Tibial nerve (tissue), 4 donors: ENCODE results near the gene WFDC12. TPM values are rescaled to one million over a fixed set of nuclear protein-coding genes. Genes with fewer than 3 reads are reported as not detected.
A peak's percentile ranks its signal among the peaks of the same experiment; 100 is the strongest.

Source experiments
- DNase-seq, 2 donors: peaks; one replicate each; pipeline ENCODE4 v3.0.0-alpha.2; 2019; ENCODE audit warnings: low spot score in 2 of 2
- H3K27ac ChIP-seq, 4 donors: fragments of 200-600 bp; sonication (generic) in 3 of 4; one replicate each; pipeline ENCODE4 v1.5.1; 2017 to 2019; ENCODE audit warnings: mild to moderate bottlenecking in 1 of 4
- H3K27me3 ChIP-seq, 2 donors: fragments of 200-600 bp; sonication (generic) in 1 of 2; one replicate each; pipeline versions ENCODE4 v1.5.1 to v1.6.0; 2017 to 2019
- H3K36me3 ChIP-seq, 3 donors: fragments of 200-600 bp; sonication (generic); one replicate each; pipeline ENCODE4 v1.5.1; 2018 to 2019
- H3K4me1 ChIP-seq, 4 donors: fragments of 200-600 bp; sonication (generic) in 3 of 4; one replicate each; pipeline ENCODE4 v1.5.1; 2017 to 2019
- H3K4me3 ChIP-seq, 4 donors: fragments of 200-600 bp; sonication (generic) in 3 of 4; one replicate each; pipeline ENCODE4 v1.5.1; 2017 to 2019; ENCODE audit warnings: mild to moderate bottlenecking in 1 of 4, moderate library complexity in 1 of 4
- H3K9me3 ChIP-seq, 4 donors: fragments of 200-600 bp; sonication (generic) in 3 of 4; one replicate each; pipeline ENCODE4 v1.5.1; 2017 to 2019
- CTCF ChIP-seq, 5 experiments: fragments of 200-600 bp in 3 of 5; fragments of 450-650 bp in 2 of 5; sonication (generic) in 3 of 5; IDR thresholded peaks; one replicate each; pipeline ENCODE4 v1.5.1; 2016 to 2019; ENCODE audit warnings: antibody characterized with exemption in 5 of 5, mild to moderate bottlenecking in 3 of 5, moderate library complexity in 2 of 5
- EP300 ChIP-seq, 2 donors: sonication (generic); formaldehyde crosslinking; IDR thresholded peaks; one replicate each; pipeline ENCODE4 v1.6.1; 2017; ENCODE audit warnings: antibody characterized with exemption in 2 of 2, mild to moderate bottlenecking in 1 of 2
- POLR2A ChIP-seq, 2 donors: fragments of 450-650 bp; IDR thresholded peaks; one replicate each; pipeline ENCODE4 v1.6.1; 2017; ENCODE audit warnings: antibody characterized with exemption in 2 of 2, mild to moderate bottlenecking in 2 of 2, moderate library complexity in 2 of 2
- WGBS, 2 donors: methylation state at CpG; one replicate each; pipeline ENCODE4 v1.1.5; 2018; 5-methylcytosine and 5-hydroxymethylcytosine counted together
- total RNA-seq, 4 donors: library from RNA; depleted of rRNA; stranded (reverse); fragments of >200 nt; gene quantifications; one replicate each; pipeline ENCODE4 v1.1.0, GENCODE V29; 2016

Gene WFDC12
- total RNA-seq, 4 donors from 2014 or later, result not detected

DNA sequence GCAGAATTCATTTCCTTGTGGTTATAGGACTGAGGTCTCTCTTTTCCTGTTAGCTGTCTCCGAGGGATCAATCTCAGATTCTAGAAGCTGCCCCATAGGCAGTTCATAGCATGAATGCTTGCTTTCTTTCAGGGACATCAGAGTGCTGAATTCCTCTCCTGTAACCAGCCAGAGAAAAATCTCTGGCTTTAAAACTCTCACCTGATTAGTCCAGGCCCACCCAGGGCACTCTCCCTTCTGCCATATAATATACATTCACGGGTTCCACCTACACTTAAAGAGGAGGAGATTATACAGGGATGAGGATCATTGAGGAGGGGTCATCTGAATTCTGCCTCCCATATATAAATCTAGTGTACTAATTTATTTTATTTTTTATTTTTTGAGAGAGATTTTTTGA is 21.2 kb downstream of the WFDC12 start:
- TF ChIP-seq POLR2A (IDR thresholded peaks at IDR 0.05) (no peak), CTCF (IDR thresholded peaks at IDR 0.05) (no peak), EP300 (IDR thresholded peaks at IDR 0.05) (no peak)
- no peaks in the 10 kb centered on the region for H3K9me3 ChIP-seq
- H3K27me3 ChIP-seq, result peaks cover 0 to 24% of the 10 kb centered on the region in 2 donors
- no peak for DNase-seq
- no peaks in the 10 kb centered on the region for H3K36me3 ChIP-seq
- peaks cover 0 to 11% (median 0%) of the 10 kb centered on the region in 4 donors for H3K4me1 ChIP-seq
- H3K27ac ChIP-seq, result no peak overlapping the region
- 62 to 69% methylated on average over 2 of the region's 2 CpGs for WGBS, 2 donors
- H3K4me3 ChIP-seq, result no peak overlapping the region

DNA sequence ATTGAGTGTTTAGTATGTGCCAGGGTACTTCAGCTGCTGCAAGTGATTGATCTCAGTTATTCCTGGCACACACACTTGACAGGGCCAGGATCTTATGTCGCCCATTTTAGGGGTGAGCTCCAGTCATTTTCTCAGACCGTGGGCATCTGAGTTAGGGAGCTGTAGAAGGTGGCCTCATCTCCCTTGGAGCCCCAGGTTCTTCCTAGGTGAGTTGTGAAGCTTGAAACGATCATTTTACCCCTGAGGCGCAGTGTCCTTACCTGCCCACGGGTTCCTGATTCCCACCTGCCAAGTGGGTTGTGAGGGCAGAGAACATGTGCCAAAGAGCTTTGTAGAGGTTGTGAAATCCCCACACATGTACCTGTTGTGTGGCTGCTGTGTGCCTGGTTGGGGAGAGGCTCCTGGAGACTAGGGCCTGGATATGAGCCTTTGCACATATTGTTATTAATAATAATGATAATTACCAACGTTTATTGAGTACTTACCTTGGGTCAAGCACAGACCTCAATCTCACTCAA is 22.9 kb downstream of the WFDC12 start:
- WGBS, 2 donors, result 74 to 90% methylated on average over 6 of the region's 6 CpGs
- H3K4me3 ChIP-seq, result no peak overlapping the region
- peaks cover 0 to 41% of the 10 kb centered on the region in 2 donors for H3K27me3 ChIP-seq
- no peak overlapping the region for H3K27ac ChIP-seq
- no peak for DNase-seq
- no peaks in the 10 kb centered on the region for H3K36me3 ChIP-seq
- H3K4me1 ChIP-seq, result peaks cover 0 to 19% (median 0%) of the 10 kb centered on the region in 4 donors
- no peak for TF ChIP-seq EP300 (IDR thresholded peaks at IDR 0.05)
- no peak for TF ChIP-seq CTCF (IDR thresholded peaks at IDR 0.05)
- no peak for TF ChIP-seq POLR2A (IDR thresholded peaks at IDR 0.05)
- no peaks in the 10 kb centered on the region for H3K9me3 ChIP-seq

- Histone ChIP-seq H3K36me3 (no peaks in the 10 kb centered on the region), H3K4me1 (peaks cover 0 to 26% (median 0%) of the 10 kb centered on the region in 4 donors), H3K27ac (no peak within 1 kb of the TSS), H3K27me3 (peaks cover 0 to 47% of the 10 kb centered on the region in 2 donors), H3K4me3 (peak within 1 kb of the TSS in 1 of 4 donors; percentile 12), H3K9me3 (no peaks in the 10 kb centered on the region)
- no peak for DNase-seq
- 18 to 33% methylated on average over 6 to 38 of the region's 38 CpGs for WGBS, 2 donors
- no peak for TF ChIP-seq CTCF (IDR thresholded peaks at IDR 0.05)
- no peak for TF ChIP-seq EP300 (IDR thresholded peaks at IDR 0.05)
- TF ChIP-seq POLR2A (IDR thresholded peaks at IDR 0.05), result no peak
Measured at GRCh38 chr20:45100563-45101245, 23.6 kb downstream of the WFDC12 start, which contains the start of gene KCNS1. TSS of gene KCNS1 (minus strand) at chr20:45101127. CDS start at chr20:45099236, 1,891 bp downstream.

GRCh38 chr20:45098103-45098773 is 26.0 kb downstream of the WFDC12 start:
- Histone ChIP-seq H3K27ac (no peak overlapping the region), H3K4me3 (peak overlapping the region in 2 of 4 donors; percentile 26 to 34), H3K36me3 (no peaks in the 10 kb centered on the region), H3K27me3 (peaks cover 0 to 47% of the 10 kb centered on the region in 2 donors), H3K9me3 (no peaks in the 10 kb centered on the region), H3K4me1 (peaks cover 0 to 31% (median 0%) of the 10 kb centered on the region in 4 donors)
- no peak for DNase-seq
- WGBS, 2 donors, result 13 to 14% methylated on average over 21 to 38 of the region's 91 CpGs
- TF ChIP-seq EP300 (IDR thresholded peaks at IDR 0.05), result no peak
- TF ChIP-seq CTCF (IDR thresholded peaks at IDR 0.05), result peak in 1 of 5 experiments; percentile 2
